ENCODE data around the gene ZAR1. TPM values are rescaled to one million over a fixed set of nuclear protein-coding genes. Genes with fewer than 3 reads are reported as not detected.

ZAR1 gene
- total RNA-seq, 1 experiment from 2014 or later = 0.47 TPM

- ChIA-PET RAD21 (ENCODE audit: low non-redundant PET in 1 of 2, low total read pairs in 2 of 2, uncharacterized antibody in 2 of 2, unreplicated experiment in 2 of 2) (no interaction called here), POLR2A (no interaction called here), CTCF (no interaction called here)
- BruUV-seq (replicated peaks) = no TSS peak
- Histone ChIP-seq H3K4me3 (replicated peaks in 1 of 2; ENCODE audit: low read depth in 1 of 2, low read length in 2 of 2) (no peak overlapping the region), H2AFZ (ENCODE audit: low read depth, low read length, poor library complexity, severe bottlenecking) (no peak overlapping the region), H3K9ac (ENCODE audit: low read length) (no peak overlapping the region), H3K36me3 (ENCODE audit: control insufficient read depth in 1 of 2, insufficient read depth in 2 of 2, low read length in 2 of 2) (peaks cover 6 to 21% of the 10 kb centered on the region in 2 experiments), H4K20me1 (ENCODE audit: insufficient read depth) (no peaks in the 10 kb centered on the region), H3K9me3 (ENCODE audit: control insufficient read depth in 1 of 2, insufficient read depth in 1 of 2, low read depth in 1 of 2, low read length in 2 of 2) (no peaks in the 10 kb centered on the region), H3K79me2 (ENCODE audit: insufficient read depth, low read length) (no peaks in the 10 kb centered on the region), H3K4me1 (ENCODE audit: control insufficient read depth in 1 of 2, insufficient read depth in 2 of 2, low read length in 2 of 2) (no peaks in the 10 kb centered on the region), H3K9me2 (ENCODE audit: insufficient read depth) (no peaks in the 10 kb centered on the region), H3K4me2 (ENCODE audit: low read length) (no peak overlapping the region), H3K27me3 (ENCODE audit: insufficient read depth, low read length) (no peaks in the 10 kb centered on the region), H3K27ac (ENCODE audit: low read depth, low read length) (no peak overlapping the region)
- intact Hi-C loops (cut with micrococcal nuclease) = no loop called here
- TF ChIP-seq POLR2AphosphoS5 (IDR thresholded peaks at IDR 0.05; ENCODE audit: low read depth, low read length) (no peak), FOSL1 (IDR thresholded peaks at IDR 0.05; ENCODE audit: low read depth) (no peak), ELF1 (IDR thresholded peaks at IDR 0.05; ENCODE audit: borderline replicate concordance, low read depth) (no peak), SIN3A (IDR thresholded peaks at IDR 0.05; ENCODE audit: low read depth) (no peak), CEBPB (IDR thresholded peaks at IDR 0.05; ENCODE audit: low read depth) (no peak), CTCF (IDR thresholded peaks at IDR 0.05 in 2 of 3, conservative IDR thresholded peaks at IDR 0.05 in 1 of 3; ENCODE audit: borderline replicate concordance in 1 of 3, insufficient read depth in 1 of 3, low read depth in 2 of 3, low read length in 2 of 3) (no peak), EGR1 (IDR thresholded peaks at IDR 0.05; ENCODE audit: low read depth) (no peak), EZH2 (IDR thresholded peaks at IDR 0.05) (no peak), SP1 (IDR thresholded peaks at IDR 0.05; ENCODE audit: low read depth) (no peak), SRF (IDR thresholded peaks at IDR 0.05; ENCODE audit: low read depth) (no peak), RAD21 (IDR thresholded peaks at IDR 0.05; ENCODE audit: low read depth) (no peak), POLR2A (IDR thresholded peaks at IDR 0.05; ENCODE audit: borderline replicate concordance, extremely low read depth, insufficient read depth, insufficient read length) (no peak), YY1 (IDR thresholded peaks at IDR 0.05; ENCODE audit: extremely low read depth, insufficient replicate concordance, low read depth, low read length) (no peak), TCF7L2 (IDR thresholded peaks at IDR 0.05; ENCODE audit: borderline replicate concordance, extremely low read depth, insufficient read depth, insufficient read length) (no peak), REST (IDR thresholded peaks at IDR 0.05; ENCODE audit: low read depth) (no peak), CBX3 (IDR thresholded peaks at IDR 0.05; ENCODE audit: low read depth) (no peak), JUND (IDR thresholded peaks at IDR 0.05) (no peak)
- TF ChIP-seq, protein P1, sequence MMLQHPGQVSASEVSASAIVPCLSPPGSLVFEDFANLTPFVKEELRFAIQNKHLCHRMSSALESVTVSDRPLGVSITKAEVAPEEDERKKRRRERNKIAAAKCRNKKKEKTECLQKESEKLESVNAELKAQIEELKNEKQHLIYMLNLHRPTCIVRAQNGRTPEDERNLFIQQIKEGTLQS (IDR thresholded peaks at IDR 0.05) = no peak
- TF ChIP-seq, protein P2, sequence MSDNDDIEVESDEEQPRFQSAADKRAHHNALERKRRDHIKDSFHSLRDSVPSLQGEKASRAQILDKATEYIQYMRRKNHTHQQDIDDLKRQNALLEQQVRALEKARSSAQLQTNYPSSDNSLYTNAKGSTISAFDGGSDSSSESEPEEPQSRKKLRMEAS (IDR thresholded peaks at IDR 0.05) = no peak
- TF ChIP-seq, protein P3, sequence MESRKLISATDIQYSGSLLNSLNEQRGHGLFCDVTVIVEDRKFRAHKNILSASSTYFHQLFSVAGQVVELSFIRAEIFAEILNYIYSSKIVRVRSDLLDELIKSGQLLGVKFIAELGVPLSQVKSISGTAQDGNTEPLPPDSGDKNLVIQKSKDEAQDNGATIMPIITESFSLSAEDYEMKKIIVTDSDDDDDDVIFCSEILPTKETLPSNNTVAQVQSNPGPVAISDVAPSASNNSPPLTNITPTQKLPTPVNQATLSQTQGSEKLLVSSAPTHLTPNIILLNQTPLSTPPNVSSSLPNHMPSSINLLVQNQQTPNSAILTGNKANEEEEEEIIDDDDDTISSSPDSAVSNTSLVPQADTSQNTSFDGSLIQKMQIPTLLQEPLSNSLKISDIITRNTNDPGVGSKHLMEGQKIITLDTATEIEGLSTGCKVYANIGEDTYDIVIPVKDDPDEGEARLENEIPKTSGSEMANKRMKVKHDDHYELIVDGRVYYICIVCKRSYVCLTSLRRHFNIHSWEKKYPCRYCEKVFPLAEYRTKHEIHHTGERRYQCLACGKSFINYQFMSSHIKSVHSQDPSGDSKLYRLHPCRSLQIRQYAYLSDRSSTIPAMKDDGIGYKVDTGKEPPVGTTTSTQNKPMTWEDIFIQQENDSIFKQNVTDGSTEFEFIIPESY (IDR thresholded peaks at IDR 0.05; ENCODE audit: extremely low read depth, insufficient replicate concordance, low read length) = no peak
- ATAC-seq (no peak), DNase-seq (ENCODE audit: low read depth, low spot score) (no peak)
Measured at GRCh38 chr4:48518143-48518542, 28.1 kb downstream of the ZAR1 start.

Measured in HCT116 (cell line).